HFFc6 (cell line): Measurements from ENCODE around the gene TANGO2. TPM values are rescaled to one million over a fixed set of nuclear protein-coding genes. Genes with fewer than 3 reads are reported as not detected.

ENCODE experiments used
- DNase-seq: peaks from one replicate; pipeline ENCODE4 v3.0.0-alpha.2; 2018
- H3K27ac Mint-ChIP-seq: 2 replicates; pipeline ENCODE4 v1.8.0; 2020; ENCODE audit warnings: mild to moderate bottlenecking, mixed read lengths
- H3K27me3 Mint-ChIP-seq: 2 replicates; pipeline ENCODE4 v1.8.0; 2021; ENCODE audit warnings: mild to moderate bottlenecking, moderate library complexity, mixed read lengths; ENCODE audit not compliant: insufficient read depth
- H3K36me3 Mint-ChIP-seq: 2 replicates; pipeline ENCODE4 v1.8.0; 2021; ENCODE audit warnings: low read depth, mixed read lengths
- H3K4me1 Mint-ChIP-seq: 2 replicates; pipeline ENCODE4 v1.8.0; 2020; ENCODE audit warnings: low read depth, mixed read lengths
- H3K4me3 Mint-ChIP-seq: 2 replicates; pipeline ENCODE4 v1.8.0; 2020; ENCODE audit warnings: mild to moderate bottlenecking, moderate library complexity, mixed read lengths
- H3K9me3 Mint-ChIP-seq: 2 replicates; pipeline ENCODE4 v1.8.0; 2020; ENCODE audit warnings: mild to moderate bottlenecking, mixed read lengths
- total RNA-seq, 6 experiments: library from RNA; stranded (reverse); fragmentation: NEBNext Ultra II Directional; extraction: Animal tissue kit (Norgen Biotek cat#: 25700); gene quantifications; 2 replicates in 1 of 6; 3 replicates in 5 of 6; pipeline ENCODE4 v1.2.3, GENCODE V29; 2021
- TF ChIP-seq, protein P1 (sequence below): fragments of 200-600 bp; sonication (generic); IDR thresholded peaks from 2 replicates; pipeline ENCODE4 v1.5.0; 2021; ENCODE audit warnings: antibody characterized with exemption, mild to moderate bottlenecking

TANGO2 gene
- total RNA-seq, 6 experiments from 2014 or later, result 28.5 to 38.0 (median 34.9) TPM

DNA sequence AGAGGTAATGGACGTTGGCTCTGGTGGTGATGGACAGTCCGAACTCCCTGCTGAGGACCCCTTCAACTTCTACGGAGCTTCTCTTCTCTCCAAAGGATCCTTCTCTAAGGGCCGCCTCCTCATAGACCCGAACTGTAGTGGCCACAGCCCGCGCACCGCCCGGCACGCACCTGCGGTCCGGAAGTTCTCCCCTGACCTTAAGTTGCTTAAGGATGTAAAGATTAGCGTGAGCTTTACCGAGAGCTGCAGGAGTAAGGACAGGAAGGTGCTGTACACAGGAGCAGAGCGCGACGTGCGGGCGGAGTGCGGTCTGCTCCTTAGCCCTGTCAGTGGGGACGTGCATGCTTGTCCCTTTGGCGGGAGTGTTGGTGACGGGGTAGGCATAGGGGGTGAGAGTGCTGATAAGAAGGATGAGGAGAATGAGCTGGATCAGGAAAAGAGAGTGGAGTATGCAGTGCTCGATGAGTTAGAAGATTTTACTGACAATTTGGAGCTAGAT is 65.2 kb downstream of the TANGO2 start:
- Mint-ChIP-seq H3K4me3 (no peak overlapping the region), H3K36me3 (peaks cover 42% of the 10 kb centered on the region), H3K4me1 (peaks cover 51% of the 10 kb centered on the region), H3K27ac (no peak overlapping the region; the same call in 1 of the 2 replicates), H3K9me3 (no peaks in the 10 kb centered on the region), H3K27me3 (no peaks in the 10 kb centered on the region; the same call in 1 of the 2 replicates)
- TF ChIP-seq, protein P1, sequence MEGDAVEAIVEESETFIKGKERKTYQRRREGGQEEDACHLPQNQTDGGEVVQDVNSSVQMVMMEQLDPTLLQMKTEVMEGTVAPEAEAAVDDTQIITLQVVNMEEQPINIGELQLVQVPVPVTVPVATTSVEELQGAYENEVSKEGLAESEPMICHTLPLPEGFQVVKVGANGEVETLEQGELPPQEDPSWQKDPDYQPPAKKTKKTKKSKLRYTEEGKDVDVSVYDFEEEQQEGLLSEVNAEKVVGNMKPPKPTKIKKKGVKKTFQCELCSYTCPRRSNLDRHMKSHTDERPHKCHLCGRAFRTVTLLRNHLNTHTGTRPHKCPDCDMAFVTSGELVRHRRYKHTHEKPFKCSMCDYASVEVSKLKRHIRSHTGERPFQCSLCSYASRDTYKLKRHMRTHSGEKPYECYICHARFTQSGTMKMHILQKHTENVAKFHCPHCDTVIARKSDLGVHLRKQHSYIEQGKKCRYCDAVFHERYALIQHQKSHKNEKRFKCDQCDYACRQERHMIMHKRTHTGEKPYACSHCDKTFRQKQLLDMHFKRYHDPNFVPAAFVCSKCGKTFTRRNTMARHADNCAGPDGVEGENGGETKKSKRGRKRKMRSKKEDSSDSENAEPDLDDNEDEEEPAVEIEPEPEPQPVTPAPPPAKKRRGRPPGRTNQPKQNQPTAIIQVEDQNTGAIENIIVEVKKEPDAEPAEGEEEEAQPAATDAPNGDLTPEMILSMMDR, result no peak
- no peak for DNase-seq

DNA sequence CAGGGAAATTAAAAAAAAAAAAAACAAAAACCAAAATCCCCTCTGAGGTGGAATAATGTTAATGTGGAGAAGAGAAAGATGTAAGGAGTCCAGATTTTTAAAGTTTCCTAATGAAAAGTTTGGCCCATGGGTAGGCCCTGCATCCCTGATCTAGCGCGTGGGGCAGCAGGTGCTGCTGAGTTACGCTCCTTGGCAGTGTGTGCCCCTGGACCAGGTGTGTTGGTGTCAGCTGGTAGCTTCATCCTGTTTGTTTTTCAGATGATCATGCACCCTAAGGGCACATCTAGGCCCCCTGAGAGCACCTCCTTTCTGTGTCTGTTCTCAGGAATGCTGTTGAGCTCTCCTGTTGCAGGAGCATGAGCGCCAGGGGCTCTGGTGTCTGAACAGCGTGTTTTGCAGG is 65.9 kb downstream of the TANGO2 start:
- Mint-ChIP-seq H3K4me1 (peaks cover 45% of the 10 kb centered on the region), H3K27ac (no peak overlapping the region), H3K4me3 (no peak overlapping the region), H3K9me3 (no peaks in the 10 kb centered on the region), H3K36me3 (peaks cover 43% of the 10 kb centered on the region), H3K27me3 (no peaks in the 10 kb centered on the region; the same call in 1 of the 2 replicates)
- DNase-seq, result no peak
- TF ChIP-seq, protein P1, result no peak

DNA sequence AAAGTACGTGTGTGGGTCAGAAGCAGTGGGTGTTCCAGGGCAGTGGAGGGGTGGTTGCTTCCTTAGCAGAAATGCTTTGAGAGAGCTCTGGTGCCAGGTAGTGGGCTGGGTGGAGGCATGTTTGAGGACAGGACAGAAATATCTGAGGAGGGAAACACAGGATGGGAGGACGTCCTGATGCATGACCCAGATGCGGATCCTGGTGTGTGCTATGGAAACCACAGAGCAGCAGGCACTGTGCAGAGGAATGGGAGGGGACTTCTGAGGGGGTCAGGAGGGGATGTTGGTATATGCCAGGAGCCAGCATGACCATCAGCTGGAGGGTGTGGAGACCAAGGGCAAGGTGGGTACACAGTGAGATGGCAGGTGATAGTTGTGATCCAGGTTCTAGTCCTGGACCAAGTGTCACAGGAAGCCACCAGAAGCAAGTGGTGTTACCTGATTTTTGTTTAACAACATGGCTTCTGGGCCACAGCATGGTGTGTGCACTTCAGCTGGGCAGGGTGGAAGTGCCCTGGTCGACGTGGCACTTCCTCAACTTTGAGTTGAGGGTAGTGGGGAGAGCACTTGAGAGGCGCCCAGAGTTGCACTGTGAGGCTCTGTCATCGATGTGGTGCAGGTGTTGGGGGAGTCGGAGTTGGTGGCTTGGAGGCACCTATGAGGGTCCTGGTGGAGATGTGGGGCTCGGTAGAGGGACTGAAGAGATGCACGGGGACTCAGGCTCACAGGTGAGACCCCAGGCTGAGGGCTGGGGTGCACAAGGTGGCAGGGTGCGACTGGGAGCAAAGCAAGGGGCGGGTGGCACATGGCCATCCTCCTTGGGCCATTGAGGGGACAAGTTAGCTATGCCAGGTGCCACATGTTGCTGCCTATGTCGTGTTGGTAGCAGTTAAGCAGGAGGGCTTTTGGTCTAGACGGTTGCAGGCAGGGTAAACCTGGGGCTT is 66.7 kb downstream of the TANGO2 start:
- H3K27me3 Mint-ChIP-seq, result no peaks in the 10 kb centered on the region; the same call in 1 of the 2 replicates
- no peaks in the 10 kb centered on the region for H3K9me3 Mint-ChIP-seq
- peaks cover 41% of the 10 kb centered on the region for H3K4me1 Mint-ChIP-seq
- H3K27ac Mint-ChIP-seq, result no peak overlapping the region; the same call in 1 of the 2 replicates
- H3K4me3 Mint-ChIP-seq, result no peak overlapping the region
- TF ChIP-seq, protein P1, result no peak
- DNase-seq, result no peak
- H3K36me3 Mint-ChIP-seq, result peaks cover 49% of the 10 kb centered on the region

DNA sequence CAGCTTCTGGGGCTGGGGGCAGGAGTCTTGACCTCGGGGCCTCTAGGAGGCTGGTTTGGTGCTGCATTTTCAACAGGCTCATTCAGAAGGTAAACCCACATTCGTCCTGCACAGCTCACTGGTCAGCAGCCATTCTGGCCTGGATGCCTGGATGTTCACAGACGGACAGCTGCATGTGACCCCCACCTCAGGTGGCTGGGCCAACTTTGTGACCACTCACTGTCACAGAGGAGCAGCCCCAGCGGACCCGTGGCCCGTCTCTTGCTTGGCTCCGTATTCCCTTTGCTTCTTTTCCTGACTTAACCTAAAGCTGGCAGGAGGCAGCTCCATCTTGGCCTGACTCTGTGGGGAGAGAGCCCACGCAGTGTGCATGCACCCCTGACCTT is 67.3 kb downstream of the TANGO2 start:
- Mint-ChIP-seq H3K36me3 (peaks cover 52% of the 10 kb centered on the region), H3K27me3 (no peaks in the 10 kb centered on the region; the same call in 1 of the 2 replicates), H3K4me1 (peaks cover 34% of the 10 kb centered on the region), H3K27ac (no peak overlapping the region), H3K9me3 (no peaks in the 10 kb centered on the region), H3K4me3 (no peak overlapping the region)
- DNase-seq, result no peak
- TF ChIP-seq, protein P1, result no peak

DNA sequence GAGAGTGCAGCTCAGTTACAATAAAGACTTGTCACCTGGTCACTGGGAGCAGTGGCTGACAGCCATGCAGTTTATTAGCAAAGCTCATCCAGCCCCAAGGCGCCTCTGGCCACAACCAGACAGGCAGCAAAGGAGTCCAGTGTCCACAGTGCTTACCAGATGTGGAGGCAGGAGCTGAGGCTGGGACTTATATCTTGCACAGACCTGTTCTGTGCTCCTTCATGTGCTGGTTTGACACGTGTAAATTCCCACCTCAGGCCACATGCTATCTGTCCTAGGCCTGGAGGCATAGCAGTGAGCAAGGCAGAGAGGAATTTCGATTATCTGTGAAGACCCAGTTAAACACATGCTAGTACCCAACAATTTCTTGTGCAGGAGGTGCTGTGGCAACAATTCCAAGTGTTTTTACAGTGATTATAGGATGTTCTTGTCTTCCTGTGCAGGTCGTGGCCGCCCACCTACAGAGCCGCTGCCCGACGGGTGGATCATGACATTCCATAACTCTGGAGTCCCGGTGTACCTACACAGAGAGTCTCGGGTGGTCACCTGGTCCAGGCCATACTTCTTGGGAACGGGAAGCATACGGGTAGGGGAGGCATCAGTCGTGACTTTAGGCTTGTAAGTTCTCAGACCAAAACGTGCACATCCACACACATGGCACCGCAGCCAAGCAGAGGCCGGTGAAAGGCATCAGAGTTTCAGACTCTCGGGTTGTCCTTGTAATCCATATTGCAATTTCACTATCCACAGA is 68.5 kb downstream of the TANGO2 start:
- peaks cover 23% of the 10 kb centered on the region for H3K4me1 Mint-ChIP-seq
- H3K27me3 Mint-ChIP-seq, result no peaks in the 10 kb centered on the region; the same call in 1 of the 2 replicates
- H3K9me3 Mint-ChIP-seq, result no peaks in the 10 kb centered on the region
- no peak for DNase-seq
- peak overlapping the region; percentile 38 for H3K27ac Mint-ChIP-seq
- no peak overlapping the region for H3K4me3 Mint-ChIP-seq
- TF ChIP-seq, protein P1, result no peak
- peaks cover 61% of the 10 kb centered on the region for H3K36me3 Mint-ChIP-seq
